Measurements from ENCODE around the gene GALNT8. TPM values are rescaled to one million over a fixed set of nuclear protein-coding genes. Genes with fewer than 3 reads are reported as not detected.
A peak's percentile ranks its signal among the peaks of the same experiment; 100 is the strongest.

The GALNT8 gene
- total RNA-seq, 1 experiment from 2014 or later, result 8.8 TPM

DNA sequence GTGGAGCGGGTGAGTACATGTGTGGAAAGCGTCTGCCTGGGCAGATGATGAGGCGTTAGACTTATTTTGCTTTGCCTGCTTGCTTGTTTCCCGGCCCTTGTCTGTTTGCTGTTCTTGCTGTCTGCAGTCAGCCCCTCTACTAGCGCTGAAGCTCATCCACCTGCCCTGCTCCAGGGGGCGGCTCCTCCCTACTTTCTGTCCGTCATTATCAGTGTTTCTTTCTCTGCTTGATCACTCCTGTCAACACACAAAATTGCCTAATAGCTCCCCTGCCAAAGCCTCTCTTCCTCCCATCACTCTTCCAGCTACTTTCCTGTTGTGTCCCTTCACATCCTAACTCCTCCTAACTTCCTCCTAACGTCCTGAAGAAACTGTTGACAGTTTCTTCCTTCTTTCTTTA lies 34.9 kb upstream of the GALNT8 start:
- Mint-ChIP-seq H3K4me3 (no peak overlapping the region), H3K4me1 (no peaks in the 10 kb centered on the region), H3K36me3 (peaks cover 60% of the 10 kb centered on the region), H3K27me3 (ENCODE audit: low read depth) (no peaks in the 10 kb centered on the region), H3K27ac (no peak overlapping the region), H3K9me3 (peaks cover 4% of the 10 kb centered on the region; the same call in 1 of the 2 replicates)
- ATAC-seq (peak; percentile 34; the same call in 1 of the 2 replicates), DNase-seq (ENCODE audit: low spot score) (no peak)
- ChIA-PET CTCF (interaction anchor here (1.0 kb wide), 1 partner anchor 9 kb away, joined by 3 read pairs; no protein-coding TSS in a partner anchor), POLR2A (no interaction called here)
- TF ChIP-seq, protein P1, sequence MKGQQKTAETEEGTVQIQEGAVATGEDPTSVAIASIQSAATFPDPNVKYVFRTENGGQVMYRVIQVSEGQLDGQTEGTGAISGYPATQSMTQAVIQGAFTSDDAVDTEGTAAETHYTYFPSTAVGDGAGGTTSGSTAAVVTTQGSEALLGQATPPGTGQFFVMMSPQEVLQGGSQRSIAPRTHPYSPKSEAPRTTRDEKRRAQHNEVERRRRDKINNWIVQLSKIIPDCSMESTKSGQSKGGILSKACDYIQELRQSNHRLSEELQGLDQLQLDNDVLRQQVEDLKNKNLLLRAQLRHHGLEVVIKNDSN (CRISPR knock-in tag; IDR thresholded peaks at IDR 0.05), result no peak
- TF ChIP-seq, protein P2, sequence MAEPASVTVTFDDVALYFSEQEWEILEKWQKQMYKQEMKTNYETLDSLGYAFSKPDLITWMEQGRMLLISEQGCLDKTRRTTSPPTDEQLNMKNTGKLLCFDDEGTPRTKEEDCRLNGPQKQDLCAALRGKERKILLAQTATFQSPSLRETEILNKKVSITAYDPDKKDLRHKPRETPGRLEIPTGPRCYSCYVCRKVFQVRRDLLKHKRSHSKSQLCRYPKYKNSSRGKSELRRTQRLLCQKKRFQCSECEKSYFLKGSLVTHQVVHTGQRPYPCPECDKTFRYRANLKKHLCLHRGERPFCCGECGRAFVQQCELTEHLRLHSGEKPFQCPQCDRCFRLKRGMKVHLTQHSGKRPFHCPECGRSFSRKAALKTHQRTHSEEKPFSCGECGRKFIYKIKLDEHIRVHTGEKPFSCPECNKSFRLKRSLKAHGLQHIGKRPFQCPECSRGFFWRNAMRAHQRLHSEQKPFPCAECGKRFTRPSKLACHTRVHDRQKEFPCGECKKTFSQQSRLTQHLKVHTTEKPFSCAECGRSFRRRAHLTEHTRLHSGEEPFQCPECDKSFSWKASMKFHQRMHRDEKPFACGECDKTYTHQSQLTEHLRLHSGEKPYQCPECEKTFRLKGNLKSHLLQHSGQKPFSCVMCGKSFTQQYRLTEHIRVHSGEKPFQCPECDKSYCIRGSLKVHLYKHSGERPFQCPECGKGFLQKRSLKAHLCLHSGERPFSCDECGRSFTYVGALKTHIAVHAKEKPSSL (CRISPR knock-in tag; conservative IDR thresholded peaks at IDR 0.05), result no peak
- TF ChIP-seq, protein P3, sequence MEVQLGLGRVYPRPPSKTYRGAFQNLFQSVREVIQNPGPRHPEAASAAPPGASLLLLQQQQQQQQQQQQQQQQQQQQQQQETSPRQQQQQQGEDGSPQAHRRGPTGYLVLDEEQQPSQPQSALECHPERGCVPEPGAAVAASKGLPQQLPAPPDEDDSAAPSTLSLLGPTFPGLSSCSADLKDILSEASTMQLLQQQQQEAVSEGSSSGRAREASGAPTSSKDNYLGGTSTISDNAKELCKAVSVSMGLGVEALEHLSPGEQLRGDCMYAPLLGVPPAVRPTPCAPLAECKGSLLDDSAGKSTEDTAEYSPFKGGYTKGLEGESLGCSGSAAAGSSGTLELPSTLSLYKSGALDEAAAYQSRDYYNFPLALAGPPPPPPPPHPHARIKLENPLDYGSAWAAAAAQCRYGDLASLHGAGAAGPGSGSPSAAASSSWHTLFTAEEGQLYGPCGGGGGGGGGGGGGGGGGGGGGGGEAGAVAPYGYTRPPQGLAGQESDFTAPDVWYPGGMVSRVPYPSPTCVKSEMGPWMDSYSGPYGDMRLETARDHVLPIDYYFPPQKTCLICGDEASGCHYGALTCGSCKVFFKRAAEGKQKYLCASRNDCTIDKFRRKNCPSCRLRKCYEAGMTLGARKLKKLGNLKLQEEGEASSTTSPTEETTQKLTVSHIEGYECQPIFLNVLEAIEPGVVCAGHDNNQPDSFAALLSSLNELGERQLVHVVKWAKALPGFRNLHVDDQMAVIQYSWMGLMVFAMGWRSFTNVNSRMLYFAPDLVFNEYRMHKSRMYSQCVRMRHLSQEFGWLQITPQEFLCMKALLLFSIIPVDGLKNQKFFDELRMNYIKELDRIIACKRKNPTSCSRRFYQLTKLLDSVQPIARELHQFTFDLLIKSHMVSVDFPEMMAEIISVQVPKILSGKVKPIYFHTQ (CRISPR knock-in tag; IDR thresholded peaks at IDR 0.05), result no peak
- TF ChIP-seq MXD4 (CRISPR knock-in tag; IDR thresholded peaks at IDR 0.05; ENCODE audit: borderline replicate concordance) (no peak), TP53 (CRISPR knock-in tag; IDR thresholded peaks at IDR 0.05) (no peak), GABPB1 (CRISPR knock-in tag; IDR thresholded peaks at IDR 0.05) (no peak)
- TF ChIP-seq, protein P4, sequence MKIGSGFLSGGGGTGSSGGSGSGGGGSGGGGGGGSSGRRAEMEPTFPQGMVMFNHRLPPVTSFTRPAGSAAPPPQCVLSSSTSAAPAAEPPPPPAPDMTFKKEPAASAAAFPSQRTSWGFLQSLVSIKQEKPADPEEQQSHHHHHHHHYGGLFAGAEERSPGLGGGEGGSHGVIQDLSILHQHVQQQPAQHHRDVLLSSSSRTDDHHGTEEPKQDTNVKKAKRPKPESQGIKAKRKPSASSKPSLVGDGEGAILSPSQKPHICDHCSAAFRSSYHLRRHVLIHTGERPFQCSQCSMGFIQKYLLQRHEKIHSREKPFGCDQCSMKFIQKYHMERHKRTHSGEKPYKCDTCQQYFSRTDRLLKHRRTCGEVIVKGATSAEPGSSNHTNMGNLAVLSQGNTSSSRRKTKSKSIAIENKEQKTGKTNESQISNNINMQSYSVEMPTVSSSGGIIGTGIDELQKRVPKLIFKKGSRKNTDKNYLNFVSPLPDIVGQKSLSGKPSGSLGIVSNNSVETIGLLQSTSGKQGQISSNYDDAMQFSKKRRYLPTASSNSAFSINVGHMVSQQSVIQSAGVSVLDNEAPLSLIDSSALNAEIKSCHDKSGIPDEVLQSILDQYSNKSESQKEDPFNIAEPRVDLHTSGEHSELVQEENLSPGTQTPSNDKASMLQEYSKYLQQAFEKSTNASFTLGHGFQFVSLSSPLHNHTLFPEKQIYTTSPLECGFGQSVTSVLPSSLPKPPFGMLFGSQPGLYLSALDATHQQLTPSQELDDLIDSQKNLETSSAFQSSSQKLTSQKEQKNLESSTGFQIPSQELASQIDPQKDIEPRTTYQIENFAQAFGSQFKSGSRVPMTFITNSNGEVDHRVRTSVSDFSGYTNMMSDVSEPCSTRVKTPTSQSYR (CRISPR knock-in tag; IDR thresholded peaks at IDR 0.05), result no peak
- TF ChIP-seq, protein P5, sequence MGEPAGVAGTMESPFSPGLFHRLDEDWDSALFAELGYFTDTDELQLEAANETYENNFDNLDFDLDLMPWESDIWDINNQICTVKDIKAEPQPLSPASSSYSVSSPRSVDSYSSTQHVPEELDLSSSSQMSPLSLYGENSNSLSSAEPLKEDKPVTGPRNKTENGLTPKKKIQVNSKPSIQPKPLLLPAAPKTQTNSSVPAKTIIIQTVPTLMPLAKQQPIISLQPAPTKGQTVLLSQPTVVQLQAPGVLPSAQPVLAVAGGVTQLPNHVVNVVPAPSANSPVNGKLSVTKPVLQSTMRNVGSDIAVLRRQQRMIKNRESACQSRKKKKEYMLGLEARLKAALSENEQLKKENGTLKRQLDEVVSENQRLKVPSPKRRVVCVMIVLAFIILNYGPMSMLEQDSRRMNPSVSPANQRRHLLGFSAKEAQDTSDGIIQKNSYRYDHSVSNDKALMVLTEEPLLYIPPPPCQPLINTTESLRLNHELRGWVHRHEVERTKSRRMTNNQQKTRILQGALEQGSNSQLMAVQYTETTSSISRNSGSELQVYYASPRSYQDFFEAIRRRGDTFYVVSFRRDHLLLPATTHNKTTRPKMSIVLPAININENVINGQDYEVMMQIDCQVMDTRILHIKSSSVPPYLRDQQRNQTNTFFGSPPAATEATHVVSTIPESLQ (CRISPR knock-in tag; IDR thresholded peaks at IDR 0.05), result no peak
- TF ChIP-seq, protein P6, sequence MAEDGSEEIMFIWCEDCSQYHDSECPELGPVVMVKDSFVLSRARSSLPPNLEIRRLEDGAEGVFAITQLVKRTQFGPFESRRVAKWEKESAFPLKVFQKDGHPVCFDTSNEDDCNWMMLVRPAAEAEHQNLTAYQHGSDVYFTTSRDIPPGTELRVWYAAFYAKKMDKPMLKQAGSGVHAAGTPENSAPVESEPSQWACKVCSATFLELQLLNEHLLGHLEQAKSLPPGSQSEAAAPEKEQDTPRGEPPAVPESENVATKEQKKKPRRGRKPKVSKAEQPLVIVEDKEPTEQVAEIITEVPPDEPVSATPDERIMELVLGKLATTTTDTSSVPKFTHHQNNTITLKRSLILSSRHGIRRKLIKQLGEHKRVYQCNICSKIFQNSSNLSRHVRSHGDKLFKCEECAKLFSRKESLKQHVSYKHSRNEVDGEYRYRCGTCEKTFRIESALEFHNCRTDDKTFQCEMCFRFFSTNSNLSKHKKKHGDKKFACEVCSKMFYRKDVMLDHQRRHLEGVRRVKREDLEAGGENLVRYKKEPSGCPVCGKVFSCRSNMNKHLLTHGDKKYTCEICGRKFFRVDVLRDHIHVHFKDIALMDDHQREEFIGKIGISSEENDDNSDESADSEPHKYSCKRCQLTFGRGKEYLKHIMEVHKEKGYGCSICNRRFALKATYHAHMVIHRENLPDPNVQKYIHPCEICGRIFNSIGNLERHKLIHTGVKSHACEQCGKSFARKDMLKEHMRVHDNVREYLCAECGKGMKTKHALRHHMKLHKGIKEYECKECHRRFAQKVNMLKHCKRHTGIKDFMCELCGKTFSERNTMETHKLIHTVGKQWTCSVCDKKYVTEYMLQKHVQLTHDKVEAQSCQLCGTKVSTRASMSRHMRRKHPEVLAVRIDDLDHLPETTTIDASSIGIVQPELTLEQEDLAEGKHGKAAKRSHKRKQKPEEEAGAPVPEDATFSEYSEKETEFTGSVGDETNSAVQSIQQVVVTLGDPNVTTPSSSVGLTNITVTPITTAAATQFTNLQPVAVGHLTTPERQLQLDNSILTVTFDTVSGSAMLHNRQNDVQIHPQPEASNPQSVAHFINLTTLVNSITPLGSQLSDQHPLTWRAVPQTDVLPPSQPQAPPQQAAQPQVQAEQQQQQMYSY (CRISPR knock-in tag; IDR thresholded peaks at IDR 0.05), result no peak

DNA sequence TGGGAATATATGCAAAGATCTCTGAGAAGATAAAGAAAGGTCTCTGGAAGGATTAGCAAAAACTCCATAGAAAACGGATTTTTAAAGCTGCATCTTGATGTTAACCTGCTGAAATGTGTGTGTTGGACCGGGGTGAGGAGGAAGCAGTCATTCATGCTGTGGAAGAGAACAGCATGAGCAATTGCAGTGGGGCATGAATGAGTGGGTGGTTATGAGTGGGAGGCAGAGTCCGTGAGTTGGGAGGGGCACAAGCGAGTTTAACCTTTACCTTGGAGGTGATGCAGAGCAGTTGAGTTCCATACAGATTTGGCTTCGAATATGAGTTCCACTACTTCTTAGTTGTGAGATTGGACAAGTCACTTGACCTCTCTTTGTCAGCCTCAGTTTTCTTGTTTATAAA lies 29.4 kb upstream of the GALNT8 start:
- peaks cover 60% of the 10 kb centered on the region for H3K36me3 Mint-ChIP-seq
- TF ChIP-seq NR3C1 (CRISPR knock-in tag; conservative IDR thresholded peaks at IDR 0.05; ENCODE audit: low read depth), result no peak
- TF ChIP-seq, protein P7, sequence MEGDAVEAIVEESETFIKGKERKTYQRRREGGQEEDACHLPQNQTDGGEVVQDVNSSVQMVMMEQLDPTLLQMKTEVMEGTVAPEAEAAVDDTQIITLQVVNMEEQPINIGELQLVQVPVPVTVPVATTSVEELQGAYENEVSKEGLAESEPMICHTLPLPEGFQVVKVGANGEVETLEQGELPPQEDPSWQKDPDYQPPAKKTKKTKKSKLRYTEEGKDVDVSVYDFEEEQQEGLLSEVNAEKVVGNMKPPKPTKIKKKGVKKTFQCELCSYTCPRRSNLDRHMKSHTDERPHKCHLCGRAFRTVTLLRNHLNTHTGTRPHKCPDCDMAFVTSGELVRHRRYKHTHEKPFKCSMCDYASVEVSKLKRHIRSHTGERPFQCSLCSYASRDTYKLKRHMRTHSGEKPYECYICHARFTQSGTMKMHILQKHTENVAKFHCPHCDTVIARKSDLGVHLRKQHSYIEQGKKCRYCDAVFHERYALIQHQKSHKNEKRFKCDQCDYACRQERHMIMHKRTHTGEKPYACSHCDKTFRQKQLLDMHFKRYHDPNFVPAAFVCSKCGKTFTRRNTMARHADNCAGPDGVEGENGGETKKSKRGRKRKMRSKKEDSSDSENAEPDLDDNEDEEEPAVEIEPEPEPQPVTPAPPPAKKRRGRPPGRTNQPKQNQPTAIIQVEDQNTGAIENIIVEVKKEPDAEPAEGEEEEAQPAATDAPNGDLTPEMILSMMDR (IDR thresholded peaks at IDR 0.05), result no peak
- TF ChIP-seq, protein P8, sequence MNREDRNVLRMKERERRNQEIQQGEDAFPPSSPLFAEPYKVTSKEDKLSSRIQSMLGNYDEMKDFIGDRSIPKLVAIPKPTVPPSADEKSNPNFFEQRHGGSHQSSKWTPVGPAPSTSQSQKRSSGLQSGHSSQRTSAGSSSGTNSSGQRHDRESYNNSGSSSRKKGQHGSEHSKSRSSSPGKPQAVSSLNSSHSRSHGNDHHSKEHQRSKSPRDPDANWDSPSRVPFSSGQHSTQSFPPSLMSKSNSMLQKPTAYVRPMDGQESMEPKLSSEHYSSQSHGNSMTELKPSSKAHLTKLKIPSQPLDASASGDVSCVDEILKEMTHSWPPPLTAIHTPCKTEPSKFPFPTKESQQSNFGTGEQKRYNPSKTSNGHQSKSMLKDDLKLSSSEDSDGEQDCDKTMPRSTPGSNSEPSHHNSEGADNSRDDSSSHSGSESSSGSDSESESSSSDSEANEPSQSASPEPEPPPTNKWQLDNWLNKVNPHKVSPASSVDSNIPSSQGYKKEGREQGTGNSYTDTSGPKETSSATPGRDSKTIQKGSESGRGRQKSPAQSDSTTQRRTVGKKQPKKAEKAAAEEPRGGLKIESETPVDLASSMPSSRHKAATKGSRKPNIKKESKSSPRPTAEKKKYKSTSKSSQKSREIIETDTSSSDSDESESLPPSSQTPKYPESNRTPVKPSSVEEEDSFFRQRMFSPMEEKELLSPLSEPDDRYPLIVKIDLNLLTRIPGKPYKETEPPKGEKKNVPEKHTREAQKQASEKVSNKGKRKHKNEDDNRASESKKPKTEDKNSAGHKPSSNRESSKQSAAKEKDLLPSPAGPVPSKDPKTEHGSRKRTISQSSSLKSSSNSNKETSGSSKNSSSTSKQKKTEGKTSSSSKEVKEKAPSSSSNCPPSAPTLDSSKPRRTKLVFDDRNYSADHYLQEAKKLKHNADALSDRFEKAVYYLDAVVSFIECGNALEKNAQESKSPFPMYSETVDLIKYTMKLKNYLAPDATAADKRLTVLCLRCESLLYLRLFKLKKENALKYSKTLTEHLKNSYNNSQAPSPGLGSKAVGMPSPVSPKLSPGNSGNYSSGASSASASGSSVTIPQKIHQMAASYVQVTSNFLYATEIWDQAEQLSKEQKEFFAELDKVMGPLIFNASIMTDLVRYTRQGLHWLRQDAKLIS (CRISPR knock-in tag; IDR thresholded peaks at IDR 0.05; ENCODE audit: borderline replicate concordance), result no peak
- TF ChIP-seq ZNF317 (CRISPR knock-in tag; IDR thresholded peaks at IDR 0.05; ENCODE audit: borderline replicate concordance, low read depth), result no peak

More for the DNA sequence above, 29.4 kb upstream of the GALNT8 start:
- Mint-ChIP-seq H3K9me3 (peaks cover 7% of the 10 kb centered on the region), H3K27me3 (ENCODE audit: low read depth) (no peaks in the 10 kb centered on the region), H3K27ac (no peak overlapping the region), H3K4me1 (no peaks in the 10 kb centered on the region), H3K4me3 (no peak overlapping the region)
- DNase-seq (ENCODE audit: low spot score) (no peak), ATAC-seq (no peak)
- ChIA-PET POLR2A (no interaction called here), CTCF (no interaction called here)
